Measurements from ENCODE around the gene FSTL3. TPM values are rescaled to one million over a fixed set of nuclear protein-coding genes. Genes with fewer than 3 reads are reported as not detected.
A peak's percentile ranks its signal among the peaks of the same experiment; 100 is the strongest.

The FSTL3 gene
- total RNA-seq, 1 experiment from 2014 or later: 6.8 TPM

DNA sequence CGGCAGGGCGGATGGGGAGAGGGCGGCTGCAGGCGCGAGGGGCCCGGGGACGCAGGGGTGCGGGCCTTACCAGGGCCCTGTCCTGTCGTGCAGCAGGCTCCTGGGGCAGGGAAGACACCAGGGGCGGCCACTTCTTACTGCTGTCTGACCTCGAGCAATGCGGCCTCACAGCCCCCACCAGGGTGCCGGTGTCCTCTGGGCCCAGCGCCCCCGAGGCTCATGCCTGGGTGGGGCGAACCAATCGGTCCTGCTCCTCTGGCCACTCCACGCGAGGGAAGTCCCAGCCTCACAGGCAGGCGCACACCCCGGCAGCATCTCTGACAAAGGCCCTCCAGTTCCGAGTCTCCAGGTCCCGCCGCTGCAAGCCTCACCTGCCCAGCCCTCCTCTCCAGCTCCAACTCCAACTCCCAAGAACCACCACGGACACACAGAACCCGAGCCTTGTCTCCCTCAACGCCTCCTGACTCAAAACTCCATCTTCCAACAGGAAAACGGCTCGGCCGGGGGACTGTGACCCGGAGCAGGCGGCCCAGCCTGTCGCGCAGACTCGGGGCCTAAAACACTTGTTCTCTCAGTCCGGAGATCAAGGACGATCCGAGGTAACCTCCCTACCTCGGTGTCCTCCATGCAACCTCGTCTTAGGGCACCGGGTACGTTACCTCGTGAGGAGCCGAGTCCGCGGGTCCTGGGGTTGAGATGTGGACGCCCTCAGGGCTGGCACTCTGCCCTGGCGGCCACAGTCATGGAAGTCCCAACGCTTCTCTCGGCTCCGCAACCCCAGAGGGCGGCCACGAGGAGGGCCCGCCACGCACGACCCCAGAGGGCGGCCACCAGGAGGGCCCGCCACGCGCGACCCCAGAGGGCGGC, 30.0 kb upstream of the FSTL3 start:
- no peak overlapping the region for H3K23ac ChIP-seq (ENCODE audit: insufficient read length, low read depth, low read length)
- H3K36me3 Mint-ChIP-seq (ENCODE audit: insufficient read depth in 1 of 3, low read depth in 3 of 3): peaks cover 11 to 31% (median 18%) of the 10 kb centered on the region in 3 experiments
- H2AK5ac ChIP-seq (ENCODE audit: insufficient read length, low read length): no peak overlapping the region
- no peak overlapping the region for H4K8ac ChIP-seq (replicated peaks; ENCODE audit: insufficient read length, low read depth, low read length)
- no peaks in the 10 kb centered on the region for H3K9me3 Mint-ChIP-seq
- H3K27me3 Mint-ChIP-seq (ENCODE audit: low read depth): no peaks in the 10 kb centered on the region
- H3K27me3 ChIP-seq (ENCODE audit: insufficient read depth, low read length): no peaks in the 10 kb centered on the region
- H3K79me1 ChIP-seq (ENCODE audit: insufficient read depth, low read depth, low read length, poor library complexity, severe bottlenecking): no peaks in the 10 kb centered on the region
- H4K20me1 ChIP-seq (ENCODE audit: control insufficient read depth, insufficient read depth, insufficient read length): no peaks in the 10 kb centered on the region
- H2AFZ ChIP-seq (ENCODE audit: low read length): no peak overlapping the region
- no peak for TF ChIP-seq CTCF (conservative IDR thresholded peaks at IDR 0.05)
- no peak overlapping the region for H3K56ac ChIP-seq (ENCODE audit: insufficient read length, low read depth, low read length)
- H2BK120ac ChIP-seq (ENCODE audit: low read depth, low read length, poor library complexity, severe bottlenecking): no peak overlapping the region
- H3K18ac ChIP-seq (ENCODE audit: insufficient read length, low read depth, low read length): no peak overlapping the region
- no peak overlapping the region for H3K4me2 ChIP-seq (ENCODE audit: insufficient read depth, insufficient read length, low read length)
- peak overlapping the region; percentile 39 to 93 (median 80); a peak in 3 of 7 replicates for H3K27ac Mint-ChIP-seq
- no peaks in the 10 kb centered on the region for H3K23me2 ChIP-seq (ENCODE audit: insufficient read length, low read depth, low read length, poor library complexity, severe bottlenecking)
- WGBS (ENCODE audit: extremely low coverage, insufficient read length, low lambda C conversion rate): no CpG with 5 or more reads among the region's 62 CpGs
- H4K91ac ChIP-seq (ENCODE audit: insufficient read length, low read depth, low read length): no peak overlapping the region
- no peak overlapping the region for H3K9ac ChIP-seq (ENCODE audit: extremely low read depth, insufficient read length, low read length)
- no peak overlapping the region for H2BK15ac ChIP-seq (ENCODE audit: low read depth, low read length)
- no peak overlapping the region for H2BK12ac ChIP-seq (ENCODE audit: insufficient read length, low read depth, low read length)
- DNase-seq: no peak
- H3K79me2 ChIP-seq (ENCODE audit: insufficient read depth, low read length): no peaks in the 10 kb centered on the region; the same call in 1 of the 2 replicates
- no peak overlapping the region for H2BK20ac ChIP-seq (ENCODE audit: low read depth, low read length, poor library complexity, severe bottlenecking)
- H3K27ac ChIP-seq (ENCODE audit: insufficient read length, low read depth, low read length): no peak overlapping the region
- no peak overlapping the region for H3K4me3 Mint-ChIP-seq
- H3K4me1 Mint-ChIP-seq: no peaks in the 10 kb centered on the region
- H3T11ph ChIP-seq (ENCODE audit: low read length): no peak overlapping the region
- no peak overlapping the region for H3K4ac ChIP-seq (ENCODE audit: low read depth, low read length)
- H3K14ac ChIP-seq (ENCODE audit: insufficient read depth, low read length): no peak overlapping the region
- no peak overlapping the region for H2BK5ac ChIP-seq (ENCODE audit: insufficient read length, low read length)
- H3K9me3 ChIP-seq (ENCODE audit: control insufficient read depth, low read depth, low read length): no peaks in the 10 kb centered on the region
- H4K5ac ChIP-seq (ENCODE audit: insufficient read length, low read depth, low read length): no peak overlapping the region
- H3K4me1 ChIP-seq (ENCODE audit: insufficient read depth, low read length): no peaks in the 10 kb centered on the region

Data from H9 (cell line).